ENCODE data around the gene DNLZ. TPM values are rescaled to one million over a fixed set of nuclear protein-coding genes. Genes with fewer than 3 reads are reported as not detected.
A peak's percentile ranks its signal among the peaks of the same experiment; 100 is the strongest.

DNLZ gene
- total RNA-seq, 3 donors from 2014 or later, result 75.5 to 82.7 (median 75.5) TPM

- H3K4me1 Mint-ChIP-seq (ENCODE audit: low read depth), result no peaks in the 10 kb centered on the region
- H3K36me3 Mint-ChIP-seq (ENCODE audit: insufficient read depth), result peaks cover 2% of the 10 kb centered on the region
- H3K27me3 Mint-ChIP-seq (ENCODE audit: low read depth), result peaks cover 2% of the 10 kb centered on the region
- no peaks in the 10 kb centered on the region for H3K9me3 Mint-ChIP-seq
- DNase-seq, result no peak
- no peak overlapping the region for H3K4me3 Mint-ChIP-seq
- ATAC-seq, result no peak
Measured at GRCh38 chr9:136375096-136375495, 11.6 kb upstream of the DNLZ start.

- no peak for DNase-seq
- Mint-ChIP-seq H3K27me3 (ENCODE audit: low read depth) (peaks cover 2% of the 10 kb centered on the region), H3K4me3 (no peak overlapping the region), H3K9me3 (no peaks in the 10 kb centered on the region), H3K4me1 (ENCODE audit: low read depth) (no peaks in the 10 kb centered on the region), H3K36me3 (ENCODE audit: insufficient read depth) (peaks cover 2% of the 10 kb centered on the region)
- no peak for ATAC-seq
Measured at GRCh38 chr9:136374183-136374575, 10.6 kb upstream of the DNLZ start.

- peaks cover 2% of the 10 kb centered on the region for H3K36me3 Mint-ChIP-seq (ENCODE audit: insufficient read depth)
- H3K9me3 Mint-ChIP-seq, result no peaks in the 10 kb centered on the region
- DNase-seq (no peak), ATAC-seq (peak in 1 of 2 donors; percentile 31)
- no peaks in the 10 kb centered on the region for H3K4me1 Mint-ChIP-seq (ENCODE audit: low read depth)
- H3K27me3 Mint-ChIP-seq (ENCODE audit: low read depth), result peaks cover 2% of the 10 kb centered on the region
- H3K4me3 Mint-ChIP-seq, result peak within 1 kb of the TSS; percentile 6
Measured at GRCh38 chr9:136373300-136374182, 10.0 kb upstream of the DNLZ start, which contains the start of gene CARD9. Gene CARD9, minus strand, starts transcription at chr9:136373669. Its CDS starts 1,591 bp downstream, at chr9:136372078.

GRCh38 chr9:136372561-136373299, 9.2 kb upstream of the DNLZ start:
- no peaks in the 10 kb centered on the region for H3K9me3 Mint-ChIP-seq
- peaks cover 2% of the 10 kb centered on the region for H3K36me3 Mint-ChIP-seq (ENCODE audit: insufficient read depth)
- H3K4me1 Mint-ChIP-seq (ENCODE audit: low read depth), result no peaks in the 10 kb centered on the region
- peaks cover 2% of the 10 kb centered on the region for H3K27me3 Mint-ChIP-seq (ENCODE audit: low read depth)
- DNase-seq (no peak), ATAC-seq (peak in 1 of 2 donors; percentile 8)
- H3K4me3 Mint-ChIP-seq, result no peak overlapping the region

GRCh38 chr9:136372006-136372405, 8.5 kb upstream of the DNLZ start:
- Mint-ChIP-seq H3K4me1 (ENCODE audit: low read depth) (no peaks in the 10 kb centered on the region), H3K4me3 (no peak overlapping the region), H3K9me3 (no peaks in the 10 kb centered on the region), H3K27me3 (ENCODE audit: low read depth) (peaks cover 2% of the 10 kb centered on the region), H3K36me3 (ENCODE audit: insufficient read depth) (peaks cover 2% of the 10 kb centered on the region)
- DNase-seq (no peak), ATAC-seq (no peak)

GRCh38 chr9:136371533-136371880, 8.0 kb upstream of the DNLZ start:
- ATAC-seq (no peak), DNase-seq (no peak)
- H3K36me3 Mint-ChIP-seq (ENCODE audit: insufficient read depth), result peaks cover 2% of the 10 kb centered on the region
- H3K4me1 Mint-ChIP-seq (ENCODE audit: low read depth), result no peaks in the 10 kb centered on the region
- H3K27me3 Mint-ChIP-seq (ENCODE audit: low read depth), result peaks cover 2% of the 10 kb centered on the region
- H3K4me3 Mint-ChIP-seq, result no peak overlapping the region
- no peaks in the 10 kb centered on the region for H3K9me3 Mint-ChIP-seq

GRCh38 chr9:136370687-136371532, 7.4 kb upstream of the DNLZ start:
- no peak for ATAC-seq

GRCh38 chr9:136370037-136370436, 6.5 kb upstream of the DNLZ start:
- Mint-ChIP-seq H3K27me3 (ENCODE audit: low read depth) (peaks cover 2% of the 10 kb centered on the region), H3K4me1 (ENCODE audit: low read depth) (no peaks in the 10 kb centered on the region), H3K9me3 (no peaks in the 10 kb centered on the region), H3K36me3 (ENCODE audit: insufficient read depth) (peaks cover 2% of the 10 kb centered on the region), H3K4me3 (no peak overlapping the region)
- DNase-seq (no peak), ATAC-seq (no peak)

More at GRCh38 chr9:136370687-136371532, 7.4 kb upstream of the DNLZ start:
- Mint-ChIP-seq H3K9me3 (no peaks in the 10 kb centered on the region), H3K4me3 (no peak overlapping the region), H3K27me3 (ENCODE audit: low read depth) (peaks cover 2% of the 10 kb centered on the region), H3K4me1 (ENCODE audit: low read depth) (no peaks in the 10 kb centered on the region), H3K36me3 (ENCODE audit: insufficient read depth) (peaks cover 2% of the 10 kb centered on the region)
- DNase-seq, result no peak

GRCh38 chr9:136368190-136368589, 4.6 kb upstream of the DNLZ start:
- H3K4me1 Mint-ChIP-seq (ENCODE audit: low read depth), result no peaks in the 10 kb centered on the region
- no peaks in the 10 kb centered on the region for H3K36me3 Mint-ChIP-seq (ENCODE audit: insufficient read depth)
- no peak for DNase-seq
- no peak overlapping the region for H3K4me3 Mint-ChIP-seq
- H3K27me3 Mint-ChIP-seq (ENCODE audit: low read depth), result peaks cover under 1% of the 10 kb centered on the region
- H3K9me3 Mint-ChIP-seq, result no peaks in the 10 kb centered on the region
- no peak for ATAC-seq

GRCh38 chr9:136367296-136368145, 4.0 kb upstream of the DNLZ start:
- H3K9me3 Mint-ChIP-seq, result no peaks in the 10 kb centered on the region
- no peak for ATAC-seq
- no peak for DNase-seq
- no peaks in the 10 kb centered on the region for H3K36me3 Mint-ChIP-seq (ENCODE audit: insufficient read depth)
- H3K27me3 Mint-ChIP-seq (ENCODE audit: low read depth), result no peaks in the 10 kb centered on the region
- no peak overlapping the region for H3K4me3 Mint-ChIP-seq
- peaks cover 1% of the 10 kb centered on the region for H3K4me1 Mint-ChIP-seq (ENCODE audit: low read depth)

- H3K4me3 Mint-ChIP-seq, result no peak overlapping the region
- H3K9me3 Mint-ChIP-seq, result no peaks in the 10 kb centered on the region
- no peaks in the 10 kb centered on the region for H3K27me3 Mint-ChIP-seq (ENCODE audit: low read depth)
- no peak for ATAC-seq
- DNase-seq, result no peak
- H3K4me1 Mint-ChIP-seq (ENCODE audit: low read depth), result peaks cover 1% of the 10 kb centered on the region
- H3K36me3 Mint-ChIP-seq (ENCODE audit: insufficient read depth), result no peaks in the 10 kb centered on the region
Measured at GRCh38 chr9:136366826-136367225, 3.3 kb upstream of the DNLZ start.

GRCh38 chr9:136365775-136366222, 2.3 kb upstream of the DNLZ start:
- no peak for ATAC-seq
- peaks cover 1% of the 10 kb centered on the region for H3K4me1 Mint-ChIP-seq (ENCODE audit: low read depth)
- no peaks in the 10 kb centered on the region for H3K36me3 Mint-ChIP-seq (ENCODE audit: insufficient read depth)
- no peak overlapping the region for H3K4me3 Mint-ChIP-seq
- no peaks in the 10 kb centered on the region for H3K9me3 Mint-ChIP-seq
- H3K27me3 Mint-ChIP-seq (ENCODE audit: low read depth), result no peaks in the 10 kb centered on the region
- no peak for DNase-seq

GRCh38 chr9:136364942-136365774, 1.6 kb upstream of the DNLZ start:
- DNase-seq (no peak), ATAC-seq (no peak)
- no peaks in the 10 kb centered on the region for H3K36me3 Mint-ChIP-seq (ENCODE audit: insufficient read depth)
- H3K9me3 Mint-ChIP-seq, result no peaks in the 10 kb centered on the region
- no peaks in the 10 kb centered on the region for H3K27me3 Mint-ChIP-seq (ENCODE audit: low read depth)
- no peak overlapping the region for H3K4me3 Mint-ChIP-seq
- H3K4me1 Mint-ChIP-seq (ENCODE audit: low read depth), result peaks cover 1% of the 10 kb centered on the region

Data from activated T-cell treated with anti-CD3 and anti-CD28 coated beads, Interleukin-2, amount 50 U/mL, for 4 hours (primary cell).